GM12878 (cell line): ENCODE measurements around the gene LENEP. TPM values are rescaled to one million over a fixed set of nuclear protein-coding genes. Genes with fewer than 3 reads are reported as not detected.

Source experiments
- ATAC-seq: fragments of 200-7000 bp; cut with Tn5 transposase; 3 replicates; pipeline ENCODE4 v1.9.1; 2020; ENCODE audit warnings: mild to moderate bottlenecking, moderate library complexity
- BruUV-seq: library from RNA; stranded (reverse); fragments of 400-500 nt; replicated peaks from 2 replicates; lab custom pipeline; 2021; lab: Mats Ljungman, UMichigan
- CTCF ChIA-PET: fragments of 300-600 bp; sonication (Branson Sonifier 250); formaldehyde crosslinking; extraction: SDS; loops from one replicate; lab custom pipeline; 2021; ENCODE audit warnings: inconsistent platforms; lab: Yijun Ruan, JAX
- POLR2A ChIA-PET: fragments of 350-600 bp; formaldehyde crosslinking; extraction: SDS; loops from one replicate; lab custom pipeline; 2021; ENCODE audit warnings: inconsistent platforms; lab: Charles Lee
- RAD21 ChIA-PET: fragments of 300-600 bp; sonication (Branson Sonifier 250); formaldehyde crosslinking; loops from one replicate; lab custom pipeline; 2023; ENCODE audit warnings: antibody characterized with exemption; ENCODE audit not compliant: unreplicated experiment; lab: Charles Lee
- SMC1A ChIA-PET: fragments of 300-600 bp; sonication (Branson Sonifier 250); formaldehyde crosslinking; loops from one replicate; lab custom pipeline; 2023; ENCODE audit not compliant: unreplicated experiment, uncharacterized antibody; lab: Charles Lee
- DNase-seq: peaks from one replicate; pipeline ENCODE4 v3.0.0-alpha.2; 2011; ENCODE audit warnings: low read depth, low spot score
- FAIRE-seq: peaks from 3 replicates; lab custom pipeline; 2011; peaks lifted over from hg19 to GRCh38; lab: Jason Lieb, UNC
- H2AFZ ChIP-seq: 2 replicates; pipeline ENCODE4 v1.6.0; 2011; ENCODE audit warnings: low read depth, low read length, control low read depth; ENCODE audit not compliant: control insufficient read depth
- H3K27ac ChIP-seq: 2 replicates; pipeline ENCODE4 v1.5.1; 2011; ENCODE audit warnings: control low read depth; ENCODE audit not compliant: control insufficient read depth, insufficient read depth
- H3K27me3 ChIP-seq, 2 experiments: replicated peaks in 1 of 2; 2 replicates each; pipeline versions ENCODE4 v1.6.0 to v1.6.1; 2011; ENCODE audit warnings: low read length in 1 of 2; ENCODE audit not compliant: control insufficient read depth in 2 of 2, insufficient read depth in 2 of 2
- H3K36me3 ChIP-seq, 2 experiments: 2 replicates each; pipeline ENCODE4 v1.5.1; 2011; ENCODE audit warnings: low read length in 1 of 2; ENCODE audit not compliant: control insufficient read depth in 2 of 2, insufficient read depth in 2 of 2
- H3K4me1 ChIP-seq: 2 replicates; pipeline ENCODE4 v1.6.1; 2011; ENCODE audit warnings: mild to moderate bottlenecking, low read length, moderate library complexity, mixed read lengths; ENCODE audit not compliant: control insufficient read depth, insufficient read depth
- H3K4me2 ChIP-seq: 2 replicates; pipeline ENCODE4 v1.6.0; 2011; ENCODE audit warnings: control low read depth; ENCODE audit not compliant: control insufficient read depth, insufficient read depth
- H3K4me3 ChIP-seq: fragments of 200-600 bp; sonication (generic); 2 replicates; pipeline ENCODE4 v1.5.1; 2016
- H3K79me2 ChIP-seq: 2 replicates; pipeline ENCODE4 v1.6.0; 2011; ENCODE audit warnings: low read length; ENCODE audit not compliant: control insufficient read depth, insufficient read depth
- H3K9ac ChIP-seq: 2 replicates; pipeline ENCODE4 v1.8.0; 2011; ENCODE audit warnings: low read length, control low read depth, mixed read lengths; ENCODE audit not compliant: control insufficient read depth, insufficient read depth
- H3K9me3 ChIP-seq: replicated peaks from 3 replicates; pipeline ENCODE4 v1.5.1; 2011; ENCODE audit warnings: mild to moderate bottlenecking, low read length; ENCODE audit not compliant: control insufficient read depth, insufficient read depth
- H4K20me1 ChIP-seq: 2 replicates; pipeline ENCODE4 v1.6.0; 2011; ENCODE audit not compliant: control insufficient read depth, insufficient read depth
- DPF2 ChIP-seq: fragments of 450-650 bp; IDR thresholded peaks from 2 replicates; pipeline ENCODE4 v1.6.1; 2017; ENCODE audit warnings: mild to moderate bottlenecking
- ELK1 ChIP-seq: IDR thresholded peaks from 2 replicates; pipeline ENCODE4 v1.6.1; 2012; ENCODE audit warnings: low read depth, low read length, improper control_type of control experiment
- GATAD2B ChIP-seq: fragments of 450-650 bp; conservative IDR thresholded peaks from 2 replicates; pipeline ENCODE4 v1.6.1; 2017; ENCODE audit warnings: low read depth, mild to moderate bottlenecking, moderate library complexity
- JUNB ChIP-seq: IDR thresholded peaks from 2 replicates; pipeline ENCODE4 v1.6.1; 2016; ENCODE audit warnings: antibody characterized with exemption, mild to moderate bottlenecking
- JUND ChIP-seq: IDR thresholded peaks from 2 replicates; pipeline ENCODE4 v1.6.1; 2012; ENCODE audit warnings: low read depth, mild to moderate bottlenecking, low read length, improper control_type of control experiment, moderate library complexity
- YY1 ChIP-seq: IDR thresholded peaks from 2 replicates; pipeline ENCODE4 v1.6.1; 2011; ENCODE audit warnings: low read depth, mild to moderate bottlenecking, low read length
- WGBS: methylation state at CpG from one replicate; pipeline ENCODE4 v1.1.6; 2016; ENCODE audit warnings: low lambda C conversion rate; ENCODE audit not compliant: insufficient replicate concordance, insufficient coverage; ENCODE audit errors: missing lambda C conversion rate; 5-methylcytosine and 5-hydroxymethylcytosine counted together
- in situ Hi-C: fragments of 300-500 bp; cut with MboI; formaldehyde crosslinking; loops from 9 replicates; pipeline ENCODE4 v1.14.3; 2018; ENCODE audit warnings: mixed read lengths
- intact Hi-C: fragments of 100-400 bp; cut with micrococcal nuclease; formaldehyde crosslinking; loops from one replicate; pipeline ENCODE4 v1.14.2; 2022; ENCODE audit not compliant: unreplicated experiment
- polyA plus RNA-seq, 11 experiments: library from polyadenylated mRNA; depleted of rRNA in 4 of 11; unstranded in 6 of 11; stranded (reverse) in 5 of 11; fragments of >200 nt; fragmentation: Nextera tagmentation in 4 of 11; fragmentation: Illumina TruSeq in 1 of 11; extraction: Ambion mirVana in 4 of 11; extraction: Trizol in 1 of 11; gene quantifications; 1 replicate in 1 of 11; 2 replicates in 10 of 11; pipeline versions ENCODE4 v1.2.1 to v1.2.3, GENCODE V29; 2011 to 2016; ENCODE audit warnings: inconsistent platforms in 2 of 11, missing spikeins in 2 of 11, low read depth in 1 of 11
- total RNA-seq, 4 experiments: library from RNA; depleted of rRNA in 3 of 4; stranded (reverse); fragments of >200 nt in 3 of 4; fragmentation: Illumina TruSeq in 1 of 4; extraction: Trizol in 1 of 4; gene quantifications; 2 replicates each; pipeline versions ENCODE4 v1.2.1 to v1.2.3, GENCODE V29; 2013 to 2021

Gene LENEP
- total and polyA plus RNA-seq, 10 of the 15 experiments (the other 5 are each of a cell fraction or from before 2014, with no cell fraction given) = 0.27 to 1.1 (median 0.64) TPM; not detected in 7

GRCh38 chr1:155019377-155020245 is 26.2 kb downstream of the LENEP start:
- Histone ChIP-seq H3K4me2 (no peak overlapping the region), H3K4me1 (peaks cover 19% of the 10 kb centered on the region), H3K4me3 (no peak overlapping the region), H3K27ac (no peak overlapping the region), H3K36me3 (peaks cover 0 to 13% of the 10 kb centered on the region in 2 experiments; a peak in 2 of 4 replicates), H2AFZ (no peak overlapping the region), H3K27me3 (no peaks in the 10 kb centered on the region; a peak in 1 of 4 replicates), H3K9ac (no peak overlapping the region), H3K79me2 (no peaks in the 10 kb centered on the region; the same call in 1 of the 2 replicates), H3K9me3 (no peaks in the 10 kb centered on the region), H4K20me1 (no peaks in the 10 kb centered on the region)
- no TSS peak for BruUV-seq
- ChIA-PET SMC1A (interaction anchor here (0.8 to 1.6 kb wide), 9 partner anchors 26 to 71 kb away, joined by 3 to 5 read pairs (median 3); partner anchors contain the start of genes PYGO2 and SHC1), CTCF (interaction anchor here (0.6 to 4.2 kb wide), 11 partner anchors 15 to 460 kb away, joined by 3 to 34 read pairs (median 4); partner anchors contain the start of gene PBXIP1), POLR2A (interaction anchor here (0.6 to 2.3 kb wide), 2 partner anchors 16 to 35 kb away, joined by 3 to 8 read pairs; no protein-coding TSS in a partner anchor), RAD21 (interaction anchor here (1.2 to 3.1 kb wide), 2 partner anchors 16 to 46 kb away, joined by 4 to 14 read pairs; partner anchors contain the start of gene ZBTB7B)
- WGBS = 67% methylated on average over 11 of the region's 11 CpGs
- in situ Hi-C loops (no loop called here), intact Hi-C loops (no loop called here)
- DNase-seq (no peak), FAIRE-seq (no peak), ATAC-seq (no peak)
- TF ChIP-seq JUND = no peak
- TF ChIP-seq JUNB = no peak
- no peak for TF ChIP-seq DPF2
- TF ChIP-seq ELK1 = no peak
- no peak for TF ChIP-seq YY1
- TF ChIP-seq GATAD2B = no peak
